GM18517 (cell line): ENCODE results near the gene PF4V1.
"Not testable (repeated sequence)": the region's sequence is repeated elsewhere in the genome, so short reads cannot be mapped to it uniquely, and the experiment has no call there.

Source experiments
- ATAC-seq: cut with Tn5 transposase; IDR thresholded peaks from one replicate; pipeline ENCODE4 v1.9.1; 2021; ENCODE audit warnings: mild to moderate bottlenecking, moderate library complexity; ENCODE audit not compliant: unreplicated experiment

Gene PF4V1

GRCh38 chr4:73869130-73870055 is 16.3 kb downstream of the PF4V1 start, which contains the start of gene CXCL1:
Gene CXCL1 (plus strand): TSS chr4:73869393. CDS start chr4:73869471, 78 bp downstream.
- no peak for ATAC-seq

GRCh38 chr4:73870260-73870659 is 17.2 kb downstream of the PF4V1 start:
- no peak for ATAC-seq

- no peak for ATAC-seq
These were observed 17.7 kb downstream of the PF4V1 start for GRCh38 chr4:73870768-73871167.

GRCh38 chr4:73871511-73872310 is 18.6 kb downstream of the PF4V1 start:
- ATAC-seq = no peak

- no peak for ATAC-seq
These were observed 19.4 kb downstream of the PF4V1 start for GRCh38 chr4:73872316-73873108.

GRCh38 chr4:73874386-73874785 is 21.3 kb downstream of the PF4V1 start:
- ATAC-seq = no peak

GRCh38 chr4:73875401-73875800 is 22.3 kb downstream of the PF4V1 start:
- no peak for ATAC-seq

- no peak for ATAC-seq
These were observed 30.2 kb downstream of the PF4V1 start for GRCh38 chr4:73883306-73883705.

- no peak for ATAC-seq
These were observed 32.6 kb downstream of the PF4V1 start for GRCh38 chr4:73885574-73886267.

GRCh38 chr4:73891326-73891725 is 38.2 kb downstream of the PF4V1 start:
- ATAC-seq = no peak

- ATAC-seq = no peak
These were observed 38.8 kb downstream of the PF4V1 start for GRCh38 chr4:73891739-73892405.

GRCh38 chr4:73892966-73893365 is 39.9 kb downstream of the PF4V1 start:
- no peak for ATAC-seq

GRCh38 chr4:73894001-73894400 is 40.9 kb downstream of the PF4V1 start:
- ATAC-seq = no peak

- no peak for ATAC-seq
These were observed 42.4 kb downstream of the PF4V1 start for GRCh38 chr4:73895201-73896175.

- ATAC-seq = no peak
These were observed 43.3 kb downstream of the PF4V1 start for GRCh38 chr4:73896416-73896815.

GRCh38 chr4:73897380-73898136 is 44.5 kb downstream of the PF4V1 start:
- no peak for ATAC-seq

GRCh38 chr4:73899338-73899737 is 46.2 kb downstream of the PF4V1 start:
- ATAC-seq = not testable (repeated sequence)

GRCh38 chr4:73901031-73901430 is 47.9 kb downstream of the PF4V1 start:
- ATAC-seq = no peak
